Parathyroid adenoma (tissue), 2 donors: ENCODE measurements around the gene CELA2A.
"Not testable (repeated sequence)": the region's sequence is repeated elsewhere in the genome, so short reads cannot be mapped to it uniquely, and the experiment has no call there.

Source experiments
- H2AFZ ChIP-seq: fragments of 300-600 bp; sonication (generic); one replicate; pipeline ENCODE4 v1.7.0; 2017; ENCODE audit warnings: antibody characterized with exemption, mild to moderate bottlenecking
- H3K27ac ChIP-seq: fragments of 300-600 bp; sonication (generic); one replicate; pipeline ENCODE4 v1.7.0; 2017
- H3K27me3 ChIP-seq: fragments of 300-600 bp; sonication (generic); one replicate; pipeline ENCODE4 v1.7.0; 2017; ENCODE audit warnings: low read length; ENCODE audit not compliant: control insufficient read depth, insufficient read depth
- H3K36me3 ChIP-seq: fragments of 300-600 bp; sonication (generic); one replicate; pipeline ENCODE4 v1.7.0; 2017; ENCODE audit warnings: low read length; ENCODE audit not compliant: control insufficient read depth, insufficient read depth
- H3K4me1 ChIP-seq: fragments of 300-600 bp; sonication (generic); one replicate; pipeline ENCODE4 v1.7.0; 2017; ENCODE audit warnings: control low read depth
- H3K4me2 ChIP-seq: fragments of 300-600 bp; sonication (generic); one replicate; pipeline ENCODE4 v1.7.0; 2017; ENCODE audit warnings: low read length
- H3K4me3 ChIP-seq: fragments of 300-600 bp; sonication (generic); one replicate; pipeline ENCODE4 v1.7.0; 2017; ENCODE audit warnings: low read depth, low read length
- H3K79me2 ChIP-seq: fragments of 300-600 bp; sonication (generic); one replicate; pipeline ENCODE4 v1.7.0; 2017; ENCODE audit warnings: control low read depth
- H3K9ac ChIP-seq: fragments of 300-600 bp; sonication (generic); one replicate; pipeline ENCODE4 v1.7.0; 2017; ENCODE audit warnings: mild to moderate bottlenecking
- H3K9me3 ChIP-seq: fragments of 300-600 bp; sonication (generic); one replicate; pipeline ENCODE4 v1.7.0; 2017; ENCODE audit warnings: low read length; ENCODE audit not compliant: control insufficient read depth
- TF ChIP-seq, protein P1 (sequence below): fragments of 300-600 bp; sonication (generic); IDR thresholded peaks from one replicate; pipeline ENCODE4 v1.7.0; 2017; ENCODE audit warnings: antibody characterized with exemption, mild to moderate bottlenecking
- donor health status: primary hyperparathyroidism.

The CELA2A gene

DNA sequence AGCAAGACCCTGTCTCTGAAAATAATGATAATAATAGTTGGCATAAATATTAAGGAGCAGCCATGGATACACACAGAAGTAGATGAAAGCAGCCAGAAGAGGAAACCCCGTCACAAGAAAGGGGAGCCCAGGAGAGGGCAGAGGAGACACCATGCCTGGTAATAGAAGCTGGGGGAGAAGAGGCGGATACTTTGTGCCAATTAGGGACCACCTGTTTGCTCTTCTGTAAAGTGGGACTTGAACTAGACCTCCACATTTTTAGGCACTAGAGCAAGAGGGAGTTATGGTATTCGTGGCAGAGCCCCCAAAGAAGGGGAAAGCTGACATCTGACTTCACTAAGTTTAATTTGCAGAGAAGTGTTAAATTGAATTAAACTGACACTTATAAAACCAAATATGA lies 31.8 kb downstream of the CELA2A start:
- Histone ChIP-seq H3K9me3 (no peaks in the 10 kb centered on the region), H3K4me1 (no peaks in the 10 kb centered on the region), H2AFZ (no peak overlapping the region), H3K27me3 (no peaks in the 10 kb centered on the region), H3K4me3 (no peak overlapping the region), H3K9ac (no peak overlapping the region), H3K27ac (no peak overlapping the region), H3K36me3 (no peaks in the 10 kb centered on the region), H3K79me2 (no peaks in the 10 kb centered on the region), H3K4me2 (no peak overlapping the region)
- TF ChIP-seq, protein P1, sequence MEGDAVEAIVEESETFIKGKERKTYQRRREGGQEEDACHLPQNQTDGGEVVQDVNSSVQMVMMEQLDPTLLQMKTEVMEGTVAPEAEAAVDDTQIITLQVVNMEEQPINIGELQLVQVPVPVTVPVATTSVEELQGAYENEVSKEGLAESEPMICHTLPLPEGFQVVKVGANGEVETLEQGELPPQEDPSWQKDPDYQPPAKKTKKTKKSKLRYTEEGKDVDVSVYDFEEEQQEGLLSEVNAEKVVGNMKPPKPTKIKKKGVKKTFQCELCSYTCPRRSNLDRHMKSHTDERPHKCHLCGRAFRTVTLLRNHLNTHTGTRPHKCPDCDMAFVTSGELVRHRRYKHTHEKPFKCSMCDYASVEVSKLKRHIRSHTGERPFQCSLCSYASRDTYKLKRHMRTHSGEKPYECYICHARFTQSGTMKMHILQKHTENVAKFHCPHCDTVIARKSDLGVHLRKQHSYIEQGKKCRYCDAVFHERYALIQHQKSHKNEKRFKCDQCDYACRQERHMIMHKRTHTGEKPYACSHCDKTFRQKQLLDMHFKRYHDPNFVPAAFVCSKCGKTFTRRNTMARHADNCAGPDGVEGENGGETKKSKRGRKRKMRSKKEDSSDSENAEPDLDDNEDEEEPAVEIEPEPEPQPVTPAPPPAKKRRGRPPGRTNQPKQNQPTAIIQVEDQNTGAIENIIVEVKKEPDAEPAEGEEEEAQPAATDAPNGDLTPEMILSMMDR = no peak

- no peaks in the 10 kb centered on the region for H3K36me3 ChIP-seq
- H3K9ac ChIP-seq = no peak overlapping the region
- TF ChIP-seq, protein P1 = no peak
- no peak overlapping the region for H3K4me2 ChIP-seq
- no peaks in the 10 kb centered on the region for H3K79me2 ChIP-seq
- no peaks in the 10 kb centered on the region for H3K4me1 ChIP-seq
- no peak overlapping the region for H2AFZ ChIP-seq
- H3K27ac ChIP-seq = no peak overlapping the region
- no peak overlapping the region for H3K4me3 ChIP-seq
- no peaks in the 10 kb centered on the region for H3K27me3 ChIP-seq
- H3K9me3 ChIP-seq = no peaks in the 10 kb centered on the region
Observed at GRCh38 chr1:15489052-15489736, 32.7 kb downstream of the CELA2A start.

DNA sequence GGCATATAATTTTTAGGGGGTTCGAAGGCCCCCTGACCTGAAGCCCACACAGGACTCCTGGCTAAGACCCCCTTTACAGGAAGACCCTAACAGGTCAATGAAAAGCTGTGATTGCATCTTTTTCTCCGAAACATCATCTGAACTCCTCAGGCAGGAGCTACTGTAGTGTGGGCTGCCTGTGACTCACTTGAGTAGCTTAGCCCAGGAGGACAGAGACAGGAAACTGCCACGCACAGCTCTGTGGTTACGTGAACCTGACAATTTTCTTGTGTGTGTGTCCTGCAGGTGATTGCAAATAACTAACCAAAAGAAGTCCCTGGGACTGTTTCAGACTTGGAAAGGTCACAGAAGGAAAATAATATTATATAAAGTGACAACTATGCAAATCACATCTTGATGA lies 34.5 kb downstream of the CELA2A start:
- H3K9ac ChIP-seq, H2AFZ ChIP-seq, H3K36me3 ChIP-seq, H3K27me3 ChIP-seq, H3K79me2 ChIP-seq, H3K4me1 ChIP-seq, H3K4me3 ChIP-seq, H3K27ac ChIP-seq, H3K4me2 ChIP-seq, H3K9me3 ChIP-seq: not testable (repeated sequence)

DNA sequence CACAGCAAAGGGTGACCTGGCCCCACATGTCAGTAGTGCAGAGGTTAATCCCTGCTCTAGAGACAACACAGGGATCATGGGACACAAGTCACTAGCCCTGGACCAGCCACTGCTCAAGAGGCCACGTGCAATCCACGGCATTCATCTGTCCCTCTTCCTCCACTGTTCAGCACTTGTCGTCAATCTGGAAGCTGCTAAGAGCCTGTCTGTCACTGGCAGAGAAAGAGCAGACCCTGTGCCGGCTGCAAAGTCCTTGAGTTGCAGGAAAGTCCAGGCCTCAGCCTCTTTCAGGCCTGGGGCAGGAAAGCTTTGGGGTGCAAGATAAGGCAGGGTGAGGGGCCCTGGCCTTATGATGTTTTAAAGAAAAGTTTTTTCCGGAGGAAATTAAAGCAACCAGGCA lies 36.1 kb downstream of the CELA2A start:
- H3K27ac ChIP-seq = no peak overlapping the region
- H2AFZ ChIP-seq = no peak overlapping the region
- H3K4me1 ChIP-seq = no peaks in the 10 kb centered on the region
- H3K9ac ChIP-seq = no peak overlapping the region
- TF ChIP-seq, protein P1 = no peak
- no peak overlapping the region for H3K4me2 ChIP-seq
- H3K36me3 ChIP-seq = no peaks in the 10 kb centered on the region
- H3K4me3 ChIP-seq = no peak overlapping the region
- H3K79me2 ChIP-seq = no peaks in the 10 kb centered on the region
- H3K9me3 ChIP-seq = no peaks in the 10 kb centered on the region
- H3K27me3 ChIP-seq = no peaks in the 10 kb centered on the region

DNA sequence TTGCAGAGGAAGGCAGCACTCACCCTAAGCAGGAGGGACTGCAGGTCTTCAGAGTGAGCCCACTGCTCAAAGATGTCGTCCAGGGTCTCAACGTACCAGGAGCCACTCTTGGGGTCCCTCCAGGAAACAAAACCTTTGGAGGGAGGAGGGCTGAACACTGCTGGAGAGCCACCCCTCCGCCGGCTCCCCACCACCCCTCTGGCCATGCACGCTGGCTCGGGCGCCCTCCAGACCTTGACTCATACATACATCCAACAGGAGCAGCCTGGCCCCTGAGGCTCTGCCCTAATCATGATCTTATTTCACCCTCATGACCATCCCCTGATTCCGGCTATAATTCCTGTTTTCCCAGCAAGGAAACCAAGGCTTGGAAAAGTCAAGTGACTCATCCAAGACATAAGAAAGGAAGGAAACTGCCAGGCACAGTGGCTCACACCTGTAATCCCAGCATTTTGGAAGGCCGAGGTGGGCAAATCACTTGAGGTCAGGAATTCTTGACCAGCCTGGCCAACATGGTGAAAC lies 37.4 kb downstream of the CELA2A start:
- H3K27ac ChIP-seq = no peak overlapping the region
- no peaks in the 10 kb centered on the region for H3K27me3 ChIP-seq
- H3K4me3 ChIP-seq = no peak overlapping the region
- no peaks in the 10 kb centered on the region for H3K9me3 ChIP-seq
- no peaks in the 10 kb centered on the region for H3K4me1 ChIP-seq
- H2AFZ ChIP-seq = no peak overlapping the region
- TF ChIP-seq, protein P1 = no peak
- H3K36me3 ChIP-seq = no peaks in the 10 kb centered on the region
- H3K79me2 ChIP-seq = no peaks in the 10 kb centered on the region
- no peak overlapping the region for H3K9ac ChIP-seq
- H3K4me2 ChIP-seq = no peak overlapping the region
